Astrocyte (in vitro differentiated cells and primary cell): ENCODE data around the gene PNPLA7.

Experiments
- CTCF ChIP-seq: IDR thresholded peaks from 2 replicates; pipeline ENCODE4 v1.5.1; 2011; ENCODE audit warnings: low read depth, mild to moderate bottlenecking, inconsistent platforms, low read length, moderate library complexity; ENCODE audit not compliant: insufficient read depth
- EZH2 ChIP-seq: IDR thresholded peaks from 2 replicates; pipeline ENCODE4 v1.6.1; 2012; ENCODE audit warnings: mild to moderate bottlenecking, low read length, inconsistent platforms; ENCODE audit not compliant: insufficient read depth

- TF ChIP-seq CTCF (no peak), EZH2 (no peak)
Observed at GRCh38 chr9:137543237-137543963, 6.8 kb downstream of the PNPLA7 start.
